CD14-positive monocyte (primary cell): ENCODE results near the gene GDF10. TPM values are rescaled to one million over a fixed set of nuclear protein-coding genes. Genes with fewer than 3 reads are reported as not detected.

Source experiments
- DNase-seq, 3 donors: peaks; one replicate each; pipeline ENCODE4 v3.0.0-alpha.2; 2011 to 2022
- H2AFZ ChIP-seq: 2 replicates; pipeline ENCODE4 v1.6.0; 2012; ENCODE audit warnings: mild to moderate bottlenecking, low read depth, low read length, inconsistent platforms; ENCODE audit not compliant: insufficient read depth, poor library complexity, severe bottlenecking
- H3K27ac ChIP-seq, 2 donors: 1 replicate in 1 of 2; 2 replicates in 1 of 2; pipeline ENCODE4 v1.5.1; 2012 to 2013; ENCODE audit warnings: low read length in 2 of 2, control low read depth in 1 of 2, inconsistent platforms in 1 of 2, low read depth in 1 of 2, mild to moderate bottlenecking in 1 of 2
- H3K27me3 ChIP-seq, 2 donors: one replicate each; pipeline versions ENCODE4 v1.6.0 to v1.6.1; 2011 to 2013; ENCODE audit warnings: low read length in 2 of 2; ENCODE audit not compliant: control insufficient read depth in 2 of 2, insufficient read depth in 2 of 2
- H3K36me3 ChIP-seq, 2 donors: replicated peaks in 1 of 2; 1 replicate in 1 of 2; 2 replicates in 1 of 2; pipeline versions ENCODE4 v1.5.1 to v1.6.1; 2012 to 2013; ENCODE audit warnings: low read length in 2 of 2, control low read depth in 1 of 2, inconsistent platforms in 1 of 2, mild to moderate bottlenecking in 1 of 2; ENCODE audit not compliant: insufficient read depth in 2 of 2, control insufficient read depth in 1 of 2
- H3K4me1 ChIP-seq, 2 donors: 1 replicate in 1 of 2; 2 replicates in 1 of 2; pipeline versions ENCODE4 v1.5.1 to v1.6.1; 2012 to 2013; ENCODE audit warnings: low read length in 2 of 2, control low read depth in 1 of 2, inconsistent platforms in 1 of 2, mild to moderate bottlenecking in 1 of 2, moderate library complexity in 1 of 2; ENCODE audit not compliant: insufficient read depth in 2 of 2, control insufficient read depth in 1 of 2
- H3K4me2 ChIP-seq: replicated peaks from 2 replicates; pipeline ENCODE3; 2012; ENCODE audit warnings: low read length, moderate library complexity, mild to moderate bottlenecking; ENCODE audit not compliant: poor library complexity, severe bottlenecking; ENCODE audit errors: extremely low read depth
- H3K4me3 ChIP-seq, 3 experiments: fragments of 200-600 bp in 1 of 3; sonication (generic) in 1 of 3; replicated peaks in 1 of 3; 1 replicate in 2 of 3; 2 replicates in 1 of 3; pipeline ENCODE4 v1.5.1; 2011 to 2013; ENCODE audit warnings: low read length in 3 of 3, mild to moderate bottlenecking in 3 of 3, control low read depth in 2 of 3, low read depth in 2 of 3, inconsistent platforms in 1 of 3, moderate library complexity in 1 of 3
- H3K79me2 ChIP-seq: 2 replicates; pipeline ENCODE4 v1.6.0; 2012; ENCODE audit warnings: mild to moderate bottlenecking, control low read depth, inconsistent platforms, low read length, moderate library complexity; ENCODE audit not compliant: insufficient read depth
- H3K9ac ChIP-seq: 2 replicates; pipeline ENCODE4 v1.6.0; 2017; ENCODE audit warnings: low read length, mild to moderate bottlenecking; ENCODE audit not compliant: insufficient read depth, poor library complexity, severe bottlenecking
- H3K9me3 ChIP-seq, 2 donors: replicated peaks in 1 of 2; 1 replicate in 1 of 2; 2 replicates in 1 of 2; pipeline versions ENCODE4 v1.5.1 to v1.6.1; 2012 to 2013; ENCODE audit warnings: low read length in 2 of 2, control low read depth in 1 of 2; ENCODE audit not compliant: control insufficient read depth in 1 of 2, insufficient read depth in 1 of 2
- H4K20me1 ChIP-seq: 2 replicates; pipeline ENCODE4 v1.6.0; 2012; ENCODE audit warnings: mild to moderate bottlenecking, low read length, control low read depth, moderate library complexity; ENCODE audit not compliant: insufficient read depth
- H3K27ac Mint-ChIP-seq, 7 donors: one replicate each; pipeline ENCODE4 v1.8.0; 2020; ENCODE audit warnings: mild to moderate bottlenecking in 7 of 7, mixed read lengths in 7 of 7, moderate library complexity in 6 of 7, inconsistent platforms in 2 of 7
- H3K27me3 Mint-ChIP-seq, 3 donors: one replicate each; pipeline ENCODE4 v1.8.0; 2021 to 2022; ENCODE audit warnings: low read depth in 3 of 3, mild to moderate bottlenecking in 3 of 3, mixed read lengths in 3 of 3, moderate library complexity in 3 of 3, inconsistent platforms in 1 of 3
- H3K36me3 Mint-ChIP-seq, 2 donors: one replicate each; pipeline ENCODE4 v1.8.0; 2020; ENCODE audit warnings: mixed read lengths in 2 of 2, inconsistent platforms in 1 of 2, mild to moderate bottlenecking in 1 of 2
- H3K4me1 Mint-ChIP-seq: one replicate; pipeline ENCODE4 v1.8.0; 2020; ENCODE audit warnings: mild to moderate bottlenecking, mixed read lengths
- H3K4me3 Mint-ChIP-seq, 2 donors: one replicate each; pipeline ENCODE4 v1.8.0; 2020; ENCODE audit warnings: mild to moderate bottlenecking in 2 of 2, mixed read lengths in 2 of 2, moderate library complexity in 1 of 2
- H3K9me3 Mint-ChIP-seq, 7 donors: one replicate each; pipeline ENCODE4 v1.8.0; 2020 to 2022; ENCODE audit warnings: mixed read lengths in 7 of 7, mild to moderate bottlenecking in 6 of 7, moderate library complexity in 6 of 7, inconsistent platforms in 2 of 7
- CTCF ChIP-seq: fragments of 200-600 bp; IDR thresholded peaks from one replicate; pipeline ENCODE4 v1.8.0; 2022; ENCODE audit warnings: antibody characterized with exemption, mild to moderate bottlenecking
- WGBS: methylation state at CpG from one replicate; pipeline ENCODE4 v1.1.5; 2013; ENCODE audit warnings: missing lambda C conversion rate; ENCODE audit not compliant: insufficient coverage; 5-methylcytosine and 5-hydroxymethylcytosine counted together
- intact Hi-C, 2 donors: fragments of 100-400 bp; cut with micrococcal nuclease; formaldehyde crosslinking; loops; one replicate each; pipeline versions ENCODE4 v1.15.0 to v1.15.1; 2023
- polyA plus RNA-seq, 3 donors: library from polyadenylated mRNA; depleted of rRNA in 1 of 3; unstranded in 2 of 3; stranded (reverse) in 1 of 3; fragments of 300-500 nt in 2 of 3; fragments of >200 nt in 1 of 3; fragmentation: Illumina TruSeq in 2 of 3; gene quantifications; 1 replicate in 2 of 3; 2 replicates in 1 of 3; pipeline ENCODE4 v1.2.3, GENCODE V29; 2012 to 2021

The GDF10 gene
- polyA plus RNA-seq, 3 donors, result not detected

GRCh38 chr10:47322300-47323061, 22.5 kb downstream of the GDF10 start, which contains the start of gene GDF2:
TSS of gene GDF2 (plus strand) at chr10:47322454. CDS start at chr10:47322669, 215 bp downstream.
- Histone ChIP-seq H3K79me2 (no peaks in the 10 kb centered on the region), H3K9ac (no peak within 1 kb of the TSS), H3K4me2 (no peak within 1 kb of the TSS), H3K27ac (no peak within 1 kb of the TSS), H3K9me3 (no peaks in the 10 kb centered on the region), H3K4me3 (no peak within 1 kb of the TSS), H3K27me3 (no peaks in the 10 kb centered on the region), H2AFZ (no peak within 1 kb of the TSS), H4K20me1 (no peaks in the 10 kb centered on the region), H3K36me3 (no peaks in the 10 kb centered on the region), H3K4me1 (no peaks in the 10 kb centered on the region)
- no peak within 1 kb of the TSS for H3K4me3 Mint-ChIP-seq
- no peak for TF ChIP-seq CTCF
- no peaks in the 10 kb centered on the region for H3K36me3 Mint-ChIP-seq
- H3K9me3 Mint-ChIP-seq, result peaks cover 0 to 1% (median 0%) of the 10 kb centered on the region in 7 donors
- no peak within 1 kb of the TSS for H3K27ac Mint-ChIP-seq
- no peaks in the 10 kb centered on the region for H3K4me1 Mint-ChIP-seq
- intact Hi-C loops, result no loop called here
- DNase-seq, result no peak
- 94% methylated on average over 32 of the region's 35 CpGs for WGBS
- peaks cover 0 to 6% (median 5%) of the 10 kb centered on the region in 3 donors for H3K27me3 Mint-ChIP-seq

- H3K9ac ChIP-seq, result no peak overlapping the region
- H3K27me3 ChIP-seq, result no peaks in the 10 kb centered on the region
- intact Hi-C loops, result no loop called here
- no peak for TF ChIP-seq CTCF
- H3K4me1 ChIP-seq, result no peaks in the 10 kb centered on the region
- H3K9me3 Mint-ChIP-seq, result peaks cover 0 to 7% (median 0%) of the 10 kb centered on the region in 7 donors
- H2AFZ ChIP-seq, result no peak overlapping the region
- H3K27me3 Mint-ChIP-seq, result peaks cover 0 to 6% (median 4%) of the 10 kb centered on the region in 3 donors
- 43% methylated on average over 1 of the region's 1 CpG for WGBS
- no peaks in the 10 kb centered on the region for H3K36me3 Mint-ChIP-seq
- no peak overlapping the region for H3K4me2 ChIP-seq
- DNase-seq, result no peak
- H3K79me2 ChIP-seq, result no peaks in the 10 kb centered on the region
- H3K4me3 ChIP-seq, result no peak overlapping the region
- no peak overlapping the region for H3K27ac ChIP-seq
- no peaks in the 10 kb centered on the region for H3K9me3 ChIP-seq
- no peaks in the 10 kb centered on the region for H4K20me1 ChIP-seq
- no peaks in the 10 kb centered on the region for H3K4me1 Mint-ChIP-seq
- no peaks in the 10 kb centered on the region for H3K36me3 ChIP-seq
- H3K27ac Mint-ChIP-seq, result no peak overlapping the region
- H3K4me3 Mint-ChIP-seq, result no peak overlapping the region
Observed at GRCh38 chr10:47323087-47323486, 23.1 kb downstream of the GDF10 start.
